Measurements from ENCODE around the gene LSM12.
A peak's percentile ranks its signal among the peaks of the same experiment; 100 is the strongest.
"Not testable (repeated sequence)": the region's sequence is repeated elsewhere in the genome, so short reads cannot be mapped to it uniquely, and the experiment has no call there.

Gene LSM12

GRCh38 chr17:44023545-44024270, 42.8 kb downstream of the LSM12 start:
- no peak overlapping the region for H3K4me3 ChIP-seq (ENCODE audit: low read length)
- no peak for TF ChIP-seq CTCF (conservative IDR thresholded peaks at IDR 0.05; ENCODE audit: low read length)
- no peak for DNase-seq (ENCODE audit: low read depth)

- no peak for TF ChIP-seq CTCF (conservative IDR thresholded peaks at IDR 0.05; ENCODE audit: low read length)
- H3K4me3 ChIP-seq (ENCODE audit: low read length): no peak overlapping the region
- DNase-seq (ENCODE audit: low read depth): no peak
Measured at GRCh38 chr17:44022246-44022645, 44.2 kb downstream of the LSM12 start.

GRCh38 chr17:44021227-44021626, 45.2 kb downstream of the LSM12 start:
- DNase-seq (ENCODE audit: low read depth); H3K4me3 ChIP-seq (ENCODE audit: low read length): not testable (repeated sequence)

- TF ChIP-seq CTCF (conservative IDR thresholded peaks at IDR 0.05; ENCODE audit: low read length): no peak
- peak; percentile 94 for DNase-seq (ENCODE audit: low read depth)
Measured at GRCh38 chr17:44014437-44015172, 51.9 kb downstream of the LSM12 start, which contains the start of gene TMEM101. Gene TMEM101 (minus strand): TSS chr17:44014963. CDS start chr17:44014952, 11 bp downstream.

GRCh38 chr17:44014133-44014436, 52.4 kb downstream of the LSM12 start:
- DNase-seq (ENCODE audit: low read depth): no peak
- peak overlapping the region; percentile 99 for H3K4me3 ChIP-seq (ENCODE audit: low read length)
- TF ChIP-seq CTCF (conservative IDR thresholded peaks at IDR 0.05; ENCODE audit: low read length): no peak

More at GRCh38 chr17:44014437-44015172, 51.9 kb downstream of the LSM12 start, which contains the start of gene TMEM101:
- H3K4me3 ChIP-seq (ENCODE audit: low read length): peak within 1 kb of the TSS; percentile 99

- H3K4me3 ChIP-seq (ENCODE audit: low read length): no peak overlapping the region
- DNase-seq (ENCODE audit: low read depth): no peak
Measured at GRCh38 chr17:44012874-44013273, 53.6 kb downstream of the LSM12 start.

GRCh38 chr17:44012391-44012790, 54.1 kb downstream of the LSM12 start:
- no peak overlapping the region for H3K4me3 ChIP-seq (ENCODE audit: low read length)
- DNase-seq (ENCODE audit: low read depth): no peak
- no peak for TF ChIP-seq CTCF (conservative IDR thresholded peaks at IDR 0.05; ENCODE audit: low read length)

More at GRCh38 chr17:44012874-44013273, 53.6 kb downstream of the LSM12 start:
- TF ChIP-seq CTCF (conservative IDR thresholded peaks at IDR 0.05; ENCODE audit: low read length): no peak

Measured in AG10803 (cell line).